IMR-90 (cell line): ENCODE data around the gene PPP2R5A. TPM values are rescaled to one million over a fixed set of nuclear protein-coding genes. Genes with fewer than 3 reads are reported as not detected.
A peak's percentile ranks its signal among the peaks of the same experiment; 100 is the strongest.

ENCODE experiments used
- ATAC-seq: fragments of 200-7000 bp; cut with Tn5 transposase; 2 replicates; pipeline ENCODE4 v1.9.1; 2020; ENCODE audit warnings: low read depth, mild to moderate bottlenecking, moderate library complexity
- BruUV-seq: library from RNA; stranded (reverse); fragments of 400-500 nt; replicated peaks from 2 replicates; lab custom pipeline; 2021; lab: Mats Ljungman, UMichigan
- CTCF ChIA-PET: fragments of 300-600 bp; formaldehyde crosslinking; extraction: SDS; loops from one replicate; lab custom pipeline; 2021; ENCODE audit warnings: antibody characterized with exemption; lab: Yijun Ruan, JAX
- POLR2A ChIA-PET: fragments of 300-600 bp; sonication (Branson Sonifier 250); formaldehyde crosslinking; loops from one replicate; lab custom pipeline; 2022; ENCODE audit warnings: antibody characterized with exemption; ENCODE audit not compliant: unreplicated experiment; lab: Charles Lee
- DNase-seq: peaks from one replicate; pipeline ENCODE4 v3.0.0; 2013
- H2AFZ ChIP-seq: replicated peaks from 2 replicates; pipeline ENCODE3; 2013; ENCODE audit warnings: low read length, mild to moderate bottlenecking; ENCODE audit not compliant: poor library complexity
- H2AK5ac ChIP-seq: 2 replicates; pipeline ENCODE4 v1.6.1; 2013; ENCODE audit warnings: low read depth, low read length, inconsistent platforms
- H2AK9ac ChIP-seq: replicated peaks from 2 replicates; pipeline ENCODE3; 2013; ENCODE audit warnings: mild to moderate bottlenecking, low read depth, low read length, moderate library complexity; ENCODE audit not compliant: poor library complexity
- H2BK120ac ChIP-seq: 2 replicates; pipeline ENCODE4 v1.6.1; 2013; ENCODE audit warnings: low read depth, low read length, inconsistent platforms
- H2BK15ac ChIP-seq: 3 replicates; pipeline ENCODE4 v1.6.1; 2013; ENCODE audit warnings: low read depth, low read length, inconsistent platforms
- H2BK20ac ChIP-seq: 2 replicates; pipeline ENCODE4 v1.6.1; 2013; ENCODE audit warnings: low read depth, mild to moderate bottlenecking, inconsistent platforms, low read length, moderate library complexity
- H2BK5ac ChIP-seq: 2 replicates; pipeline ENCODE4 v1.6.1; 2013; ENCODE audit warnings: mild to moderate bottlenecking, low read depth, low read length, inconsistent platforms; ENCODE audit not compliant: poor library complexity, severe bottlenecking
- H3K14ac ChIP-seq: replicated peaks from 2 replicates; pipeline ENCODE4 v1.6.1; 2013; ENCODE audit warnings: low read depth, low read length, inconsistent platforms
- H3K18ac ChIP-seq: 2 replicates; pipeline ENCODE4 v1.6.1; 2013; ENCODE audit warnings: low read depth, low read length, control low read depth
- H3K23ac ChIP-seq: 2 replicates; pipeline ENCODE4 v1.6.1; 2013; ENCODE audit warnings: low read depth, low read length, inconsistent platforms
- H3K27ac ChIP-seq: 2 replicates; pipeline ENCODE4 v1.5.1; 2013; ENCODE audit warnings: mild to moderate bottlenecking, control low read depth, low read length; ENCODE audit not compliant: insufficient read depth
- H3K27me3 ChIP-seq: 2 replicates; pipeline ENCODE4 v1.6.1; 2013; ENCODE audit warnings: low read length; ENCODE audit not compliant: control insufficient read depth, insufficient read depth
- H3K36me3 ChIP-seq: 2 replicates; pipeline ENCODE4 v1.6.1; 2013; ENCODE audit warnings: low read length, mixed read lengths; ENCODE audit not compliant: control insufficient read depth, insufficient read depth
- H3K4ac ChIP-seq: 2 replicates; pipeline ENCODE4 v1.6.1; 2013; ENCODE audit warnings: low read depth, low read length, inconsistent platforms
- H3K4me1 ChIP-seq: 2 replicates; pipeline ENCODE4 v1.6.1; 2013; ENCODE audit warnings: low read length, mixed read lengths; ENCODE audit not compliant: control insufficient read depth, insufficient read depth
- H3K4me2 ChIP-seq: 2 replicates; pipeline ENCODE4 v1.6.1; 2013; ENCODE audit warnings: low read depth, mild to moderate bottlenecking, control low read depth, low read length, moderate library complexity
- H3K4me3 ChIP-seq: 2 replicates; pipeline ENCODE4 v1.5.1; 2013; ENCODE audit warnings: low read depth, mild to moderate bottlenecking, control low read depth, low read length, moderate library complexity; ENCODE audit not compliant: insufficient read depth
- H3K56ac ChIP-seq: 2 replicates; pipeline ENCODE4 v1.6.1; 2013; ENCODE audit warnings: low read length, inconsistent platforms; ENCODE audit not compliant: insufficient read depth; ENCODE audit errors: extremely low read depth
- H3K79me1 ChIP-seq, 2 experiments: 2 replicates each; pipeline ENCODE4 v1.6.1; 2013; ENCODE audit warnings: low read length in 2 of 2, inconsistent platforms in 1 of 2, low read depth in 1 of 2
- H3K9ac ChIP-seq: 2 replicates; pipeline ENCODE4 v1.6.1; 2013; ENCODE audit warnings: low read depth, low read length, control low read depth
- H3K9me1 ChIP-seq: 2 replicates; pipeline ENCODE4 v1.6.1; 2013; ENCODE audit warnings: low read length, inconsistent platforms; ENCODE audit not compliant: insufficient read depth
- H3K9me3 ChIP-seq: 2 replicates; pipeline ENCODE4 v1.6.1; 2013; ENCODE audit warnings: low read length; ENCODE audit not compliant: control insufficient read depth, insufficient read depth
- H4K20me1 ChIP-seq: 2 replicates; pipeline ENCODE4 v1.6.1; 2013; ENCODE audit warnings: low read length, inconsistent platforms; ENCODE audit not compliant: insufficient read depth
- H4K5ac ChIP-seq: 2 replicates; pipeline ENCODE4 v1.6.1; 2013; ENCODE audit warnings: mild to moderate bottlenecking, low read depth, low read length, control low read depth
- H4K8ac ChIP-seq, 2 experiments: 2 replicates each; pipeline ENCODE4 v1.6.1; 2013; ENCODE audit warnings: low read depth in 2 of 2, low read length in 2 of 2, control low read depth in 1 of 2, inconsistent platforms in 1 of 2
- H4K91ac ChIP-seq: 2 replicates; pipeline ENCODE4 v1.6.1; 2013; ENCODE audit warnings: low read depth, low read length, inconsistent platforms; ENCODE audit not compliant: insufficient read depth
- BHLHE40 ChIP-seq: fragments of 150-350 bp; IDR thresholded peaks from 2 replicates; pipeline ENCODE4 v1.6.1; 2016; ENCODE audit warnings: mild to moderate bottlenecking, low read depth, low read length
- CEBPB ChIP-seq: IDR thresholded peaks from 2 replicates; pipeline ENCODE4 v1.6.1; 2012; ENCODE audit warnings: low read depth, low read length, improper control_type of control experiment
- CHD1 ChIP-seq: IDR thresholded peaks from 2 replicates; pipeline ENCODE4 v1.6.1; 2012; ENCODE audit warnings: low read depth, low read length, improper control_type of control experiment
- CTCF ChIP-seq: conservative IDR thresholded peaks from 2 replicates; pipeline ENCODE4 v1.5.1; 2012; ENCODE audit warnings: mild to moderate bottlenecking, low read depth, low read length, improper control_type of control experiment
- ELK1 ChIP-seq: fragments of 150-350 bp; IDR thresholded peaks from 2 replicates; pipeline ENCODE4 v1.6.1; 2016; ENCODE audit warnings: low read depth, mild to moderate bottlenecking, low read length, moderate library complexity, borderline replicate concordance
- FOS ChIP-seq: fragments of 150-350 bp; IDR thresholded peaks from 2 replicates; pipeline ENCODE4 v1.6.1; 2016; ENCODE audit warnings: low read depth, low read length
- MAFK ChIP-seq: IDR thresholded peaks from 2 replicates; pipeline ENCODE4 v1.6.1; 2012; ENCODE audit warnings: low read depth, low read length, improper control_type of control experiment
- MAZ ChIP-seq: IDR thresholded peaks from 2 replicates; pipeline ENCODE4 v1.6.1; 2012; ENCODE audit warnings: low read depth, mild to moderate bottlenecking, low read length, improper control_type of control experiment, moderate library complexity, borderline replicate concordance
- MXI1 ChIP-seq: IDR thresholded peaks from 2 replicates; pipeline ENCODE4 v1.6.1; 2012; ENCODE audit warnings: low read depth, mild to moderate bottlenecking, low read length, moderate library complexity, borderline replicate concordance
- NFE2L2 ChIP-seq: fragments of 150-350 bp; IDR thresholded peaks from 2 replicates; pipeline ENCODE4 v1.6.1; 2016; ENCODE audit warnings: low read depth, mild to moderate bottlenecking, low read length
- POLR2A ChIP-seq: IDR thresholded peaks from 2 replicates; pipeline ENCODE4 v1.6.1; 2012; ENCODE audit warnings: mild to moderate bottlenecking, low read depth, low read length
- RAD21 ChIP-seq: IDR thresholded peaks from 2 replicates; pipeline ENCODE4 v1.6.1; 2012; ENCODE audit warnings: low read length, improper control_type of control experiment
- RFX5 ChIP-seq: IDR thresholded peaks from 2 replicates; pipeline ENCODE4 v1.8.0; 2012; ENCODE audit warnings: low read depth, mild to moderate bottlenecking, low read length, moderate library complexity
- SMC3 ChIP-seq: fragments of 150-350 bp; IDR thresholded peaks from 2 replicates; pipeline ENCODE4 v1.6.1; 2016; ENCODE audit warnings: low read depth, mild to moderate bottlenecking, antibody characterized with exemption, low read length, moderate library complexity
- WGBS, 2 experiments: methylation state at CpG; one replicate each; pipeline versions ENCODE4 v1.1.5 to v1.1.7; 2013; ENCODE audit warnings: missing lambda C conversion rate in 2 of 2; ENCODE audit not compliant: insufficient read length in 1 of 2; ENCODE audit errors: extremely low coverage in 2 of 2; 5-methylcytosine and 5-hydroxymethylcytosine counted together
- dilution Hi-C: fragments of 300-500 bp; cut with HindIII; formaldehyde crosslinking; loops from one replicate; pipeline ENCODE4 v1.14.3; 2018; ENCODE audit warnings: low sequenced_read_pairs; ENCODE audit not compliant: unreplicated experiment
- in situ Hi-C: fragments of 300-500 bp; cut with MboI; formaldehyde crosslinking; loops from 3 replicates; pipeline ENCODE4 v1.14.3; 2019; ENCODE audit warnings: low sequenced_read_pairs, inconsistent platforms, mixed read lengths
- intact Hi-C: fragments of 100-400 bp; cut with micrococcal nuclease; formaldehyde crosslinking; loops from 2 replicates; pipeline ENCODE4 v1.10.0; 2022
- polyA plus RNA-seq, 3 experiments: library from polyadenylated mRNA; depleted of rRNA; stranded (reverse); fragments of >200 nt; gene quantifications; 2 replicates each; pipeline ENCODE4 v1.2.3, GENCODE V29; 2012; ENCODE audit warnings: low replicate concordance in 1 of 3
- total RNA-seq: library from RNA; depleted of rRNA; stranded (reverse); fragments of >200 nt; gene quantifications from 2 replicates; pipeline ENCODE4 v1.2.3, GENCODE V29; 2012
- TF ChIP-seq, protein P1 (sequence below): fragments of 150-350 bp; IDR thresholded peaks from 2 replicates; pipeline ENCODE4 v1.6.1; 2017; ENCODE audit warnings: mild to moderate bottlenecking, antibody characterized with exemption, low read length, low read depth

The PPP2R5A gene
- total and polyA plus RNA-seq, 2 of the 4 experiments (the other 2 are of a cell fraction): 8.4 to 12.6 TPM

DNA sequence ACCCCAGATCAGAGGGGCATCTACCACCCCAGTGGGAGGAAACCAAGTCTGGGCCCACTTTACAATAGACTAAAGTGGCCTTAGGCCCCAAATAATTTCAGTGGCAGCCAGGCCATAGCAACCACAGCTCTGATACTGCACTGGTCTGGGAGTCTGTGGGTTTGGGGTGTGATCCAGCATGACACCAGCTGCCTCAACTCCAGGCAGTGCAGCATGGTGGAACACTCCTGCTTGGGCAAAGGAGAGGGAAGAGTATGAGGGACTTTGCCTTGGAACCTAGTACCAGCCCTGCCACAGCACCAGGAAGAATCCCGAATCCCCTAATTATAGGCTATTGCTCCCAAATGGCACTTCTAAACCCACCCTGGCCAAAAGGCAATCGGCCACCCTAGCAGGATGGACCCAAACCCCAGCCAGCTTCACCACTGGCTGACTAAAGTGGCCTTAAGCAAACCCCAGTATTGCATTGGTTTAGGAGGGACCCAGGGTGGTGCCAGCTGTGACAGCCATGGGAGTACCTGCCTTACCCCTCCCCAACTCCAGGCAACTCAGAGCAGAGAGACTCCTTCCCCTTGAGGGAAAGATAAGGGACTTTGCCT is 82.4 kb downstream of the PPP2R5A start:
- ChIA-PET POLR2A (no interaction called here), CTCF (interaction anchor here (1.1 to 5.3 kb wide), 4 partner anchors 22 to 297 kb away, joined by 3 to 32 read pairs (median 4); no protein-coding TSS in a partner anchor)
- H3K9me1 ChIP-seq: 0 out of 2 replicates have a peak, but pooled peaks cover 4% of the 10 kb centered on the region
- H4K5ac ChIP-seq: no peak overlapping the region
- no peak overlapping the region for H3K56ac ChIP-seq
- H3K27ac ChIP-seq: no peak overlapping the region
- H2AK9ac ChIP-seq: peak overlapping the region; percentile 81
- no peak overlapping the region for H3K18ac ChIP-seq
- no peak overlapping the region for H3K4me3 ChIP-seq
- no peak overlapping the region for H2BK20ac ChIP-seq
- H3K14ac ChIP-seq: no peak overlapping the region
- no CpG with 5 or more reads among the region's 2 CpGs for WGBS, 2 experiments
- H3K79me1 ChIP-seq: peaks cover 0 to 11% of the 10 kb centered on the region in 2 experiments; a peak in 1 of 4 replicates
- BruUV-seq: no TSS peak
- H3K36me3 ChIP-seq: peaks cover 4% of the 10 kb centered on the region
- H3K27me3 ChIP-seq: no peaks in the 10 kb centered on the region
- H3K9me3 ChIP-seq: no peaks in the 10 kb centered on the region
- H2AFZ ChIP-seq: peak overlapping the region; percentile 33
- H3K9ac ChIP-seq: no peak overlapping the region
- no peak overlapping the region for H3K23ac ChIP-seq
- no peak overlapping the region for H4K8ac ChIP-seq
- in situ Hi-C loops: loop anchor here (5.0 to 25.0 kb wide), 2 partner anchors 295 to 680 kb away; partner anchors contain the start of gene NEK2
- no peak overlapping the region for H3K4ac ChIP-seq
- no peak overlapping the region for H3K4me2 ChIP-seq
- H4K20me1 ChIP-seq: 0 out of 2 replicates have a peak, but pooled peaks cover 6% of the 10 kb centered on the region
- intact Hi-C loops: loop anchor here (1.0 to 2.0 kb wide), 5 partner anchors 80 to 687 kb away; no protein-coding TSS in a partner anchor
- no peak overlapping the region for H2BK120ac ChIP-seq
- H3K4me1 ChIP-seq: no peaks in the 10 kb centered on the region
- DNase-seq: no peak
- ATAC-seq: no peak; the same call in 1 of the 2 replicates
- no peak overlapping the region for H2BK5ac ChIP-seq
- no peak overlapping the region for H2AK5ac ChIP-seq
- dilution Hi-C loops: no loop called here
- no peak overlapping the region for H4K91ac ChIP-seq
- H2BK15ac ChIP-seq: no peak overlapping the region
- no peak for TF ChIP-seq SMC3
- TF ChIP-seq CTCF: no peak
- no peak for TF ChIP-seq POLR2A
- TF ChIP-seq CHD1: no peak
- no peak for TF ChIP-seq MAFK
- TF ChIP-seq FOS: no peak
- TF ChIP-seq RFX5: no peak
- no peak for TF ChIP-seq CEBPB
- no peak for TF ChIP-seq MXI1
- TF ChIP-seq ELK1: no peak
- TF ChIP-seq BHLHE40: no peak
- TF ChIP-seq NFE2L2: no peak
- TF ChIP-seq, protein P1, sequence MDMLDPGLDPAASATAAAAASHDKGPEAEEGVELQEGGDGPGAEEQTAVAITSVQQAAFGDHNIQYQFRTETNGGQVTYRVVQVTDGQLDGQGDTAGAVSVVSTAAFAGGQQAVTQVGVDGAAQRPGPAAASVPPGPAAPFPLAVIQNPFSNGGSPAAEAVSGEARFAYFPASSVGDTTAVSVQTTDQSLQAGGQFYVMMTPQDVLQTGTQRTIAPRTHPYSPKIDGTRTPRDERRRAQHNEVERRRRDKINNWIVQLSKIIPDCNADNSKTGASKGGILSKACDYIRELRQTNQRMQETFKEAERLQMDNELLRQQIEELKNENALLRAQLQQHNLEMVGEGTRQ: no peak
- TF ChIP-seq RAD21: no peak
- no peak for TF ChIP-seq MAZ
